ENCODE data around the gene ACAD8.

ACAD8 gene

GRCh38 chr11:134293119-134294113 lies 40.0 kb downstream of the ACAD8 start:
- no peak for DNase-seq

GRCh38 chr11:134294664-134295063 lies 41.3 kb downstream of the ACAD8 start:
- no peak for DNase-seq

GRCh38 chr11:134312223-134312622 lies 58.9 kb downstream of the ACAD8 start:
- DNase-seq, result no peak

DNA sequence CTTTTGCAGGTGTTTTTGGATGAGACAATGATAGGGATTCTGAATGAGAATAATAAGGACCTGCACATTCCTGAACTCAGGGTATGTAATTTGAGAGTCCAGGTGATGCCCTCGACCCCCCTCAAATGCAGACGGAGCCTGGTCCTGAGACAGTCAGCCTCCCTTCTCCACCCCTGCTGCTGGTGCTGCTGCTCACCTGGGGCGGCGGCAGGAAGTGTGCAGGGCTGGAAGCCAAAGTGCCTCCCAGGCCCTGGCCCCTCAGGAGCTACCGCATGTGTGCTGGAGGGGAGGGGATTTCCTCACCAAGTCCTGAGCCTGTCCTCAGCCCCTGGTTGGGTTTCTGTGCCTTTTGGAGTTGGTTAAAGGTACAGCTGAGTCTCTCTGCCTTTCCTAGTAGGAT lies 59.4 kb downstream of the ACAD8 start:
- DNase-seq, result no peak

GRCh38 chr11:134313379-134313778 lies 60.0 kb downstream of the ACAD8 start:
- no peak for DNase-seq

- no peak for DNase-seq
Measured at GRCh38 chr11:134313821-134314607, 60.6 kb downstream of the ACAD8 start.

All from NK-92 treated with Interleukin-12 subunit alpha and Interleukin-12 subunit beta, amount 100 ng/mL, for 24 hours (cell line).